GM12873 (cell line): Measurements from ENCODE around the gene MADD.

Experiments
- CTCF ChIP-seq: IDR thresholded peaks from 2 replicates; pipeline ENCODE4 v1.5.1; 2012; ENCODE audit warnings: low read depth, mild to moderate bottlenecking, moderate library complexity, low read length, control low read depth; ENCODE audit not compliant: insufficient read depth; ENCODE audit errors: missing control alignments

Gene MADD

DNA sequence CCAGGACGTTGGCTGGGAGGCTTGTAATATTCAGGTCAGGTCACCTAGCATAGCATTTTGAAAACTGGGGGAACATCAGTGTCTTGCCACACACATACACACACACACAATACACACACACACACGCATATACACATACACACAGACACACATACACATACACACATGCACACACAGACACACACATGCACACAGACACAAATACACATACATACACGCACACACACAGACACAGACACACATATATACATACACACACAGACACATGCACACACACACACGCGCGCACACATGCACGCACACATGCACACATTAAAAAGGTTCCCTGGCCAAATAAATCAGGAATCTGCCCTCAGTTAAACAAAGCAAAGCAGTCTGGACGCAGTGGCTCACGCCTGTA is 70.1 kb downstream of the MADD start:
- TF ChIP-seq CTCF: no peak

GRCh38 chr11:47340980-47341775 is 71.2 kb downstream of the MADD start:
- TF ChIP-seq CTCF: no peak

DNA sequence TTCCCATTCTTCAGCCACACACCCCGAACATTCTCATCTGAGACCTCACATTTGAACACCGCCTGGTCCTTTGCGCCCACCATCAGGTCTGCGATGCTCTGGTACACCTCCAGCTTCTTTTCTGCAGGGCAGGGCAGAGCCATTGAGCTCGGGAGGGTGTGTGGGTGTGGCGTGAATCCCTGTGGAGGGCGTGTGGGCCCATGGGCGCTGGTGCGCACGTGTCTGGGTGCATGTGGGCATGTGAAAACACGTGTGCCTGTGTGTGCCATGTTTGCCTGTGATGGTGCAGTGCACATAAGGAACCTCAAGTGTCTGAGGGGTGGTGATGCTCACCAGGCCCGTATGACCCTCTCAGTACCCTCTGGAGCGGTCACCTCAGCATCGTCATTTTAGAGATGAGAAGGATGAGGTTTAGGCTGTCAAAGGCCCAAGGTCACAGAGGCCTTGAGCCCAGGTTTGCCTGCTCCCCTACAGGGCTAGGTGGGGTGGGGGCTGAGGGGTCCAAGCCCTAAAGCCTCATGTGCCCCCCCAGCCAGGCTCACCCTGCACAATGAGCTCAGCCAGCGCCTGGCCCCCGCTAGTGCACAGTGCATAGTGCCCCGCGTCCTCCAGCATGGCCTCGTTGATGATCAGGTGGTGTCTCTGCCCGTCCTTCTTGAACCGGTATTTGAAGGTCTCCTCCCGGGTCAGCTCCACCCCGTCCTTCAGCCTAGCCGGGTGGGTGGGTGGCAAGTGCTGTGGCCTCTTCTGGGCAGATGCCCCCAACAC is 72.3 kb downstream of the MADD start:
- TF ChIP-seq CTCF: no peak

- TF ChIP-seq CTCF: no peak
Measured at GRCh38 chr11:47342854-47343253, 72.9 kb downstream of the MADD start.

GRCh38 chr11:47345890-47346563 is 76.1 kb downstream of the MADD start:
- TF ChIP-seq CTCF: no peak

- TF ChIP-seq CTCF: no peak
Measured at GRCh38 chr11:47347137-47347536, 77.2 kb downstream of the MADD start.
